MCF 10A (cell line): ENCODE results near the gene IQSEC1. TPM values are rescaled to one million over a fixed set of nuclear protein-coding genes. Genes with fewer than 3 reads are reported as not detected.

Source experiments
- BruUV-seq: library from RNA; stranded (reverse); fragments of 400-500 nt; replicated peaks from 2 replicates; lab custom pipeline; 2021; lab: Mats Ljungman, UMichigan
- CTCF ChIA-PET: fragments of 300-600 bp; sonication (Branson Sonifier 250); formaldehyde crosslinking; extraction: SDS; loops from one replicate; lab custom pipeline; 2021; ENCODE audit warnings: antibody characterized with exemption, inconsistent platforms; lab: Yijun Ruan, JAX
- POLR2A ChIA-PET: fragments of 300-600, 350-650 bp; sonication (Branson Sonifier 250); formaldehyde crosslinking; extraction: SDS; loops from one replicate; lab custom pipeline; 2020; ENCODE audit warnings: antibody characterized with exemption, inconsistent platforms; lab: Yijun Ruan, JAX
- DNase-seq: peaks from one replicate; pipeline ENCODE4 v3.0.0-alpha.2; 2018; ENCODE audit not compliant: unreplicated experiment
- H3K27ac Mint-ChIP-seq: one replicate; pipeline ENCODE4 v1.8.0; 2022; ENCODE audit warnings: mild to moderate bottlenecking, low read depth, mixed read lengths; ENCODE audit not compliant: unreplicated experiment
- H3K27me3 Mint-ChIP-seq: one replicate; pipeline ENCODE4 v1.8.0; 2022; ENCODE audit warnings: mixed read lengths; ENCODE audit not compliant: insufficient read depth, unreplicated experiment
- H3K36me3 Mint-ChIP-seq: one replicate; pipeline ENCODE4 v1.8.0; 2022; ENCODE audit warnings: mild to moderate bottlenecking, moderate library complexity, mixed read lengths; ENCODE audit not compliant: insufficient read depth, unreplicated experiment
- H3K4me1 Mint-ChIP-seq: one replicate; pipeline ENCODE4 v1.8.0; 2022; ENCODE audit warnings: mixed read lengths; ENCODE audit not compliant: insufficient read depth, unreplicated experiment
- H3K4me3 Mint-ChIP-seq: one replicate; pipeline ENCODE4 v1.8.0; 2022; ENCODE audit warnings: mild to moderate bottlenecking, moderate library complexity, mixed read lengths; ENCODE audit not compliant: unreplicated experiment
- H3K9me3 Mint-ChIP-seq: one replicate; pipeline ENCODE4 v1.8.0; 2022; ENCODE audit warnings: mixed read lengths; ENCODE audit not compliant: unreplicated experiment
- intact Hi-C: fragments of 100-400 bp; cut with micrococcal nuclease; formaldehyde crosslinking; loops from 2 replicates; pipeline ENCODE4 v1.14.1; 2022
- total RNA-seq: library from RNA; stranded (reverse); gene quantifications from 2 replicates; pipeline ENCODE4 v1.2.3, GENCODE V29; 2022
- TF ChIP-seq, protein P1 (sequence below): fragments of 200-600 bp; IDR thresholded peaks from one replicate; pipeline ENCODE4 v1.8.0; 2022; ENCODE audit warnings: antibody characterized with exemption, mild to moderate bottlenecking; ENCODE audit not compliant: unreplicated experiment

IQSEC1 gene
- total RNA-seq, 1 experiment from 2014 or later: 18.7 TPM

DNA sequence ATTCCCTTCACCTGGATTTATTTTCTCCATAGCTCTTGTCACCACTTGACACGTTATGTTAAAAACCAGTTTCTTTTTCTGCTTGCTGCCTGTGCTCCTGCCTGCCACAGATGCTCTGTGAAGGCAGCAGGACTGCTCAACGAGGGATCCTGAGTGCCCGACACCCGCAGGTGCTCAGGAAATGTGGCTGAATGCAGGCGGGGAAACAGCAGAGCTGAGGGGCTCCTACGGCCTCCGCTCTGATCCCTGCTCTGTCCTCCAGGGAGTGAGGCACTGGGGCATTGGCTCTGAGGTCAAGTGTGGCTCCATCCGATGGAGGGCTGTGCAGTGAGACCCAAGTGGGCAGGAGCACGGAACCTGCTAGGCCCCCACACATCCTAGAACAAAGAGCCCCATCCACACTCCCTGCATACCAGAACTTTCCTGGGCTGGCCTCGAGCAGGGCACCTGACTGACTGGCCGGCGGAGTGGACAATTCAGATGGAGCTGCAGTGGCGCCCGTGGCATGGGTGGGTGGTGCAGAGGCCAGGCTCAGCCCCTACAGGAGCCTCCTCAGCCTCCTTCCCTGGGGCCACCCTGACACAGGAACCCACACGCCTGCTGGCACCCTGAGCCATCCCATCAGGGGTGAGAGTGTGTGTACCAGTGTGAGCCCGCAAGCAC is 27.9 kb downstream of the IQSEC1 start:
- intact Hi-C loops: no loop called here
- Mint-ChIP-seq H3K4me1 (no peaks in the 10 kb centered on the region), H3K36me3 (no peaks in the 10 kb centered on the region), H3K27ac (no peak overlapping the region), H3K9me3 (no peaks in the 10 kb centered on the region), H3K4me3 (no peak overlapping the region), H3K27me3 (peaks cover 11% of the 10 kb centered on the region)
- POLR2A ChIA-PET: no interaction called here
- BruUV-seq: no TSS peak
- TF ChIP-seq, protein P1, sequence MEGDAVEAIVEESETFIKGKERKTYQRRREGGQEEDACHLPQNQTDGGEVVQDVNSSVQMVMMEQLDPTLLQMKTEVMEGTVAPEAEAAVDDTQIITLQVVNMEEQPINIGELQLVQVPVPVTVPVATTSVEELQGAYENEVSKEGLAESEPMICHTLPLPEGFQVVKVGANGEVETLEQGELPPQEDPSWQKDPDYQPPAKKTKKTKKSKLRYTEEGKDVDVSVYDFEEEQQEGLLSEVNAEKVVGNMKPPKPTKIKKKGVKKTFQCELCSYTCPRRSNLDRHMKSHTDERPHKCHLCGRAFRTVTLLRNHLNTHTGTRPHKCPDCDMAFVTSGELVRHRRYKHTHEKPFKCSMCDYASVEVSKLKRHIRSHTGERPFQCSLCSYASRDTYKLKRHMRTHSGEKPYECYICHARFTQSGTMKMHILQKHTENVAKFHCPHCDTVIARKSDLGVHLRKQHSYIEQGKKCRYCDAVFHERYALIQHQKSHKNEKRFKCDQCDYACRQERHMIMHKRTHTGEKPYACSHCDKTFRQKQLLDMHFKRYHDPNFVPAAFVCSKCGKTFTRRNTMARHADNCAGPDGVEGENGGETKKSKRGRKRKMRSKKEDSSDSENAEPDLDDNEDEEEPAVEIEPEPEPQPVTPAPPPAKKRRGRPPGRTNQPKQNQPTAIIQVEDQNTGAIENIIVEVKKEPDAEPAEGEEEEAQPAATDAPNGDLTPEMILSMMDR: no peak
- DNase-seq: no peak
- CTCF ChIA-PET: no interaction called here

- CTCF ChIA-PET: no interaction called here
- DNase-seq: no peak
- peaks cover 18% of the 10 kb centered on the region for H3K27me3 Mint-ChIP-seq
- BruUV-seq: no TSS peak
- H3K4me1 Mint-ChIP-seq: no peaks in the 10 kb centered on the region
- no peaks in the 10 kb centered on the region for H3K9me3 Mint-ChIP-seq
- TF ChIP-seq, protein P1: no peak
- intact Hi-C loops: no loop called here
- POLR2A ChIA-PET: no interaction called here
- no peak overlapping the region for H3K4me3 Mint-ChIP-seq
- H3K36me3 Mint-ChIP-seq: no peaks in the 10 kb centered on the region
- H3K27ac Mint-ChIP-seq: no peak overlapping the region
Observed at GRCh38 chr3:13044496-13045240, 28.6 kb downstream of the IQSEC1 start.

DNA sequence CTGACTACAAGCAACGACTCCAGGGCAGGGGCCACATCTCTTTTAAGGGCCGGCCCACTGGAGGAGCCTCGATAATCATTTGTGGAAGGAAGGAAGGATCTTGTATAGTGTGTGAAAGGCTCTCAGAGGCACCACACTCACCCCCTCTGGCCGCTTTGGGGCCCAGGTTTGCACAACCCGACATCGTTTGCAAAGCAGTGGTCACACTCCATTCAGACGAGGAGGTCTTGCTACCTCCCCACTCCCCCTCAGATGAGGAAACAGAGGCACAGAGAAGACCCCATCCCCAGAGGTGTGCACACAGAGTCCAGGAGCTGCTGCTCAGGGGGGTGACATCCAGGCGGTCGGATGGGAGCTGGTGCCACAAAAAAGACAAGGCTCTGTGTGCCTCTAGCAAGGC is 29.6 kb downstream of the IQSEC1 start:
- Mint-ChIP-seq H3K9me3 (no peaks in the 10 kb centered on the region), H3K4me1 (no peaks in the 10 kb centered on the region), H3K27ac (no peak overlapping the region), H3K27me3 (peaks cover 28% of the 10 kb centered on the region), H3K36me3 (no peaks in the 10 kb centered on the region), H3K4me3 (no peak overlapping the region)
- TF ChIP-seq, protein P1: no peak
- ChIA-PET CTCF (no interaction called here), POLR2A (no interaction called here)
- BruUV-seq: no TSS peak
- intact Hi-C loops: no loop called here
- no peak for DNase-seq

DNA sequence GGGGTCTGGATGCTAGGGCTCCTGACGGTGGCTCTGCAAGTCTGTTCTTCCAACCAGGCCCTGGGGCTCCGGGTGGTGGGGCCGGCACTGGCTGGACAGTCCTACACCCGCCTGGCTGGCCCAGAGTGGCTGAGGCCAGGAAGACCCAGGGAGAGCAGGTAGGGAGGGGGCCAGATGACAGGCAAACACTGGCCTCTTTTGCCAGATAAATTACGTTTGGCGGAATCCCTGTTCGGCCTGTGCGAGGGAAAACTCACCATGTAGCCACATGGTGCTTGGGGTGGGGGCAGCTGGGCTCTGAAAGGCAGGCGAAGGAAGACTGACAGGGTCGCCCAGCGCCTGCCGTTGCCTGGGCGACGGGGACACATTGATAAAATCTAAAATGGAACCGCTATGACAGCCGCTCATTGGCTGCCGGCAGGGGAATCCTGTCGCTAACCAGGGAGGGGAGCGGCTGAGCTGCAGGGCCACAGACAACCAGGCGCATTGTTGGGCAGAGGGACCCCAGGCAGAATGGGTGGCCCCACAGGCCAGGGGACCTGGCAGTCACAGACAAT is 30.4 kb downstream of the IQSEC1 start:
- ChIA-PET CTCF (no interaction called here), POLR2A (interaction anchor here (0.6 kb wide), 1 partner anchor 414 kb away, joined by 3 read pairs; no protein-coding TSS in a partner anchor)
- H3K4me1 Mint-ChIP-seq: no peaks in the 10 kb centered on the region
- intact Hi-C loops: no loop called here
- no peak overlapping the region for H3K4me3 Mint-ChIP-seq
- DNase-seq: no peak
- TF ChIP-seq, protein P1: no peak
- H3K27ac Mint-ChIP-seq: no peak overlapping the region
- no peaks in the 10 kb centered on the region for H3K9me3 Mint-ChIP-seq
- H3K27me3 Mint-ChIP-seq: peaks cover 36% of the 10 kb centered on the region
- no peaks in the 10 kb centered on the region for H3K36me3 Mint-ChIP-seq
- BruUV-seq: no TSS peak
